ENCODE data around the gene CCM2L. TPM values are rescaled to one million over a fixed set of nuclear protein-coding genes. Genes with fewer than 3 reads are reported as not detected.

Gene CCM2L
- total and polyA plus RNA-seq, 10 of the 15 experiments (the other 5 are each of a cell fraction or from before 2014, with no cell fraction given): not detected

- TF ChIP-seq USF2 (IDR thresholded peaks at IDR 0.05; ENCODE audit: borderline replicate concordance, low read depth, low read length): no peak
- no peak for TF ChIP-seq WRNIP1 (IDR thresholded peaks at IDR 0.05; ENCODE audit: borderline replicate concordance, low read depth, low read length)
- TF ChIP-seq STAT3 (IDR thresholded peaks at IDR 0.05; ENCODE audit: low read depth, low read length): no peak
- TF ChIP-seq CHD2 (IDR thresholded peaks at IDR 0.05; ENCODE audit: borderline replicate concordance, low read depth, low read length): no peak
- no peak for TF ChIP-seq USF1 (IDR thresholded peaks at IDR 0.05; ENCODE audit: borderline replicate concordance, extremely low read length, insufficient read depth, low read depth, low read length)
- no peak for TF ChIP-seq BHLHE40 (IDR thresholded peaks at IDR 0.05; ENCODE audit: borderline replicate concordance in 1 of 2, low read depth in 2 of 2, low read length in 1 of 2)
- no peak for TF ChIP-seq HCFC1 (IDR thresholded peaks at IDR 0.05; ENCODE audit: low read length)
- no peak for TF ChIP-seq NFIC (IDR thresholded peaks at IDR 0.05; ENCODE audit: low read depth, low read length)
- no peak for TF ChIP-seq ZBTB40 (IDR thresholded peaks at IDR 0.05; ENCODE audit: borderline replicate concordance)
Observed at GRCh38 chr20:32068174-32068573, 57.9 kb downstream of the CCM2L start (continued).
